Fibroblast of lung (primary cell): ENCODE results near the gene CYYR1. TPM values are rescaled to one million over a fixed set of nuclear protein-coding genes. Genes with fewer than 3 reads are reported as not detected.

ENCODE experiments used
- DNase-seq, 2 donors: peaks; one replicate each; pipeline versions ENCODE4 v3.0.0 to v3.0.0-alpha.2; 2010; ENCODE audit warnings: low read depth in 2 of 2
- H2AFZ ChIP-seq: 2 replicates; pipeline ENCODE4 v1.5.1; 2012; ENCODE audit warnings: low read length, control low read depth, inconsistent platforms
- H3K27ac ChIP-seq: 2 replicates; pipeline ENCODE4 v1.5.1; 2011; ENCODE audit warnings: low read length, control low read depth; ENCODE audit not compliant: insufficient read depth
- H3K27me3 ChIP-seq: 2 replicates; pipeline ENCODE4 v1.5.1; 2011; ENCODE audit warnings: mild to moderate bottlenecking, low read length; ENCODE audit not compliant: control insufficient read depth, insufficient read depth
- H3K36me3 ChIP-seq: 2 replicates; pipeline ENCODE4 v1.5.1; 2011; ENCODE audit warnings: low read length; ENCODE audit not compliant: control insufficient read depth, insufficient read depth
- H3K4me1 ChIP-seq: 2 replicates; pipeline ENCODE4 v1.5.1; 2011; ENCODE audit warnings: low read length; ENCODE audit not compliant: control insufficient read depth, insufficient read depth; ENCODE audit errors: extremely low read depth
- H3K4me2 ChIP-seq: 2 replicates; pipeline ENCODE4 v1.5.1; 2011; ENCODE audit warnings: low read length, control low read depth; ENCODE audit not compliant: insufficient read depth; ENCODE audit errors: extremely low read depth
- H3K4me3 ChIP-seq, 4 experiments: fragments of 200-600 bp in 1 of 4; sonication (generic) in 1 of 4; replicated peaks in 1 of 4; 2 replicates each; pipeline ENCODE4 v1.5.1; 2011 to 2016; ENCODE audit warnings: low read length in 4 of 4, low read depth in 3 of 4, mild to moderate bottlenecking in 3 of 4, control low read depth in 2 of 4, inconsistent platforms in 1 of 4, mixed read lengths in 1 of 4; ENCODE audit not compliant: insufficient read depth in 1 of 4; ENCODE audit errors: control extremely low read depth in 1 of 4
- H3K79me2 ChIP-seq: 2 replicates; pipeline ENCODE4 v1.5.1; 2012; ENCODE audit warnings: mild to moderate bottlenecking, low read length, inconsistent platforms; ENCODE audit not compliant: control insufficient read depth, insufficient read depth
- H3K9ac ChIP-seq: 2 replicates; pipeline ENCODE4 v1.5.1; 2011; ENCODE audit warnings: mild to moderate bottlenecking, low read length, control low read depth; ENCODE audit not compliant: insufficient read depth
- H3K9me3 ChIP-seq: 2 replicates; pipeline ENCODE4 v1.5.1; 2012; ENCODE audit warnings: low read depth, low read length; ENCODE audit not compliant: control insufficient read depth, insufficient read depth
- H4K20me1 ChIP-seq: 2 replicates; pipeline ENCODE4 v1.5.1; 2011; ENCODE audit warnings: low read length; ENCODE audit not compliant: control insufficient read depth, insufficient read depth; ENCODE audit errors: extremely low read depth
- CTCF ChIP-seq, 2 donors: IDR thresholded peaks in 1 of 2; conservative IDR thresholded peaks in 1 of 2; 1 replicate in 1 of 2; 2 replicates in 1 of 2; pipeline ENCODE4 v1.5.1; 2011 to 2012; ENCODE audit warnings: low read length in 2 of 2, control low read depth in 1 of 2, inconsistent platforms in 1 of 2, low read depth in 1 of 2, mild to moderate bottlenecking in 1 of 2
- EZH2 ChIP-seq: IDR thresholded peaks from 2 replicates; pipeline ENCODE4 v1.5.1; 2012; ENCODE audit warnings: low read length, control low read depth, mild to moderate bottlenecking; ENCODE audit errors: missing control alignments
- polyA plus RNA-seq, 2 donors: library from polyadenylated mRNA; depleted of rRNA in 1 of 2; stranded (reverse) in 1 of 2; unstranded in 1 of 2; fragments of >200 nt; gene quantifications; 2 replicates each; pipeline ENCODE4 v1.2.1, GENCODE V29; 2011 to 2012; ENCODE audit warnings: missing spikeins in 1 of 2
- total RNA-seq: library from RNA; depleted of rRNA; stranded (reverse); fragments of >200 nt; gene quantifications from 2 replicates; pipeline ENCODE4 v1.2.1, GENCODE V29; 2014

CYYR1 gene
- total and polyA plus RNA-seq, 2 donors (not counting 1 experiment from before 2014, with no cell fraction given), result 0.17 TPM; not detected in 1

GRCh38 chr21:26532208-26532607 is 40.9 kb downstream of the CYYR1 start:
- Histone ChIP-seq H3K9ac (no peak overlapping the region), H4K20me1 (no peaks in the 10 kb centered on the region), H3K4me2 (no peak overlapping the region), H3K4me1 (no peaks in the 10 kb centered on the region), H3K4me3 (no peak overlapping the region), H2AFZ (no peak overlapping the region), H3K36me3 (no peaks in the 10 kb centered on the region), H3K9me3 (no peaks in the 10 kb centered on the region), H3K79me2 (no peaks in the 10 kb centered on the region), H3K27ac (no peak overlapping the region), H3K27me3 (no peaks in the 10 kb centered on the region)
- no peak for DNase-seq
- TF ChIP-seq EZH2 (no peak), CTCF (conservative IDR thresholded peaks at IDR 0.05 in 1 of 2, IDR thresholded peaks at IDR 0.05 in 1 of 2; ENCODE audit: low read depth in 1 of 2, low read length in 2 of 2) (no peak)

- Histone ChIP-seq H3K36me3 (no peaks in the 10 kb centered on the region), H3K79me2 (no peaks in the 10 kb centered on the region), H3K27me3 (no peaks in the 10 kb centered on the region), H3K4me3 (no peak overlapping the region), H3K27ac (no peak overlapping the region), H3K4me2 (no peak overlapping the region), H3K9me3 (no peaks in the 10 kb centered on the region), H4K20me1 (no peaks in the 10 kb centered on the region), H3K4me1 (no peaks in the 10 kb centered on the region), H3K9ac (no peak overlapping the region), H2AFZ (no peak overlapping the region)
- DNase-seq, result no peak
- no peak for TF ChIP-seq EZH2
- TF ChIP-seq CTCF (conservative IDR thresholded peaks at IDR 0.05 in 1 of 2, IDR thresholded peaks at IDR 0.05 in 1 of 2; ENCODE audit: low read depth in 1 of 2, low read length in 2 of 2), result no peak
These were observed 43.6 kb downstream of the CYYR1 start for GRCh38 chr21:26529526-26529925.

- no peaks in the 10 kb centered on the region for H4K20me1 ChIP-seq
- no peaks in the 10 kb centered on the region for H3K79me2 ChIP-seq
- H2AFZ ChIP-seq, result no peak overlapping the region
- no peak for DNase-seq
- H3K4me3 ChIP-seq, result no peak overlapping the region
- H3K9me3 ChIP-seq, result no peaks in the 10 kb centered on the region
- H3K4me2 ChIP-seq, result no peak overlapping the region
- H3K27me3 ChIP-seq, result no peaks in the 10 kb centered on the region
- H3K27ac ChIP-seq, result no peak overlapping the region
- no peak overlapping the region for H3K9ac ChIP-seq
- TF ChIP-seq CTCF (conservative IDR thresholded peaks at IDR 0.05 in 1 of 2, IDR thresholded peaks at IDR 0.05 in 1 of 2; ENCODE audit: low read depth in 1 of 2, low read length in 2 of 2) (no peak), EZH2 (no peak)
- H3K4me1 ChIP-seq, result no peaks in the 10 kb centered on the region
- H3K36me3 ChIP-seq, result no peaks in the 10 kb centered on the region
These were observed 44.2 kb downstream of the CYYR1 start for GRCh38 chr21:26528882-26529281.
